Skeletal muscle tissue (tissue), 4 donors: ENCODE measurements around the gene FN3K. TPM values are rescaled to one million over a fixed set of nuclear protein-coding genes. Genes with fewer than 3 reads are reported as not detected.
"Not testable (repeated sequence)": the region's sequence is repeated elsewhere in the genome, so short reads cannot be mapped to it uniquely, and the experiment has no call there.

Experiments
- H3K27ac ChIP-seq: one replicate; pipeline ENCODE4 v1.7.0; 2013; ENCODE audit warnings: mild to moderate bottlenecking, low read depth, low read length, inconsistent platforms
- H3K27me3 ChIP-seq, 3 donors: one replicate each; pipeline ENCODE4 v1.7.0; 2013; ENCODE audit warnings: low read length in 3 of 3; ENCODE audit not compliant: control insufficient read depth in 3 of 3, insufficient read depth in 3 of 3
- H3K36me3 ChIP-seq, 3 donors: one replicate each; pipeline ENCODE4 v1.7.0; 2013; ENCODE audit warnings: low read length in 3 of 3; ENCODE audit not compliant: control insufficient read depth in 3 of 3, insufficient read depth in 3 of 3
- H3K4me1 ChIP-seq, 3 donors: one replicate each; pipeline ENCODE4 v1.7.0; 2013; ENCODE audit warnings: low read length in 3 of 3, mild to moderate bottlenecking in 3 of 3; ENCODE audit not compliant: control insufficient read depth in 3 of 3, insufficient read depth in 3 of 3
- H3K4me3 ChIP-seq, 3 donors: one replicate each; pipeline ENCODE4 v1.7.0; 2013; ENCODE audit warnings: low read length in 3 of 3
- H3K9ac ChIP-seq, 3 donors: one replicate each; pipeline ENCODE4 v1.7.0; 2013; ENCODE audit warnings: low read length in 3 of 3, mild to moderate bottlenecking in 3 of 3, moderate library complexity in 2 of 3, low read depth in 1 of 3
- H3K9me3 ChIP-seq, 3 donors: one replicate each; pipeline ENCODE4 v1.7.0; 2013; ENCODE audit warnings: low read length in 3 of 3; ENCODE audit not compliant: control insufficient read depth in 3 of 3
- total RNA-seq: library from RNA; depleted of rRNA; stranded (reverse); fragments of >200 nt; gene quantifications from one replicate; pipeline ENCODE4 v1.2.3, GENCODE V29; 2014
- donor health status: Osteomylitis.

The FN3K gene
- total RNA-seq, 1 donor from 2014 or later, result 4.7 TPM

DNA sequence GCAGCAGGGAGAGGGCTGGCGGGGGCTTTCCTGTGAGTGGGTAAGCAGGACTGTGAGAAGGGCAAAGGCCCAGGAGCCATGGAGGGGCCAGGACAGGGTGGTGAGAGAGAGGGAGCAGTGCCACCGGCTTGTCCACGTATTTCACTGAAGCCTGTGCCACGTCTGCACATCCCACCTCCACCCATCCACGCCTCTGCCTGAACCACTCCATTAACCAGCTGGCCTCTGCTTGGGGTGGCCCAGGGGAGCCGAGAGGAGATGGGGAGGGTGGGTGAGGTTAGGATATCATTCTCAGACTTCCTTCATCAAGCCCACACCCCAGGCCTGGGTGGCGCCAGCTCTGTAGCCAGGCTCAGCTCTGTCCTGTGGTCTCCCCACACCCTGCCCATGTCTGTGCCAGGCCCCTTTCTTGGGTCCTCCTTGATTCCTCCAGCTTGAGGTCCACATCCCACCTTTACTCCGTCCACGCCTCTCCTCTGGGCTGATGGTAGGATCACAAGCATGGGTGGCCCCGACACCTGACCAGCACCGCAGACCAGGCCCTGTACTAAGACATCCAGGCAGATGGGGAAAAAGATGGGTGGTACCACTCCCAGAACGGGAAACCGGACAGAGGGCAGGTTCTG, 3.2 kb upstream of the FN3K start:
- Histone ChIP-seq H3K27ac (no peak overlapping the region), H3K4me1 (peaks cover 8 to 18% (median 16%) of the 10 kb centered on the region in 3 donors), H3K9me3 (no peaks in the 10 kb centered on the region), H3K4me3 (no peak overlapping the region), H3K27me3 (no peaks in the 10 kb centered on the region), H3K36me3 (peaks cover 4 to 22% (median 10%) of the 10 kb centered on the region in 3 donors), H3K9ac (no peak overlapping the region)

DNA sequence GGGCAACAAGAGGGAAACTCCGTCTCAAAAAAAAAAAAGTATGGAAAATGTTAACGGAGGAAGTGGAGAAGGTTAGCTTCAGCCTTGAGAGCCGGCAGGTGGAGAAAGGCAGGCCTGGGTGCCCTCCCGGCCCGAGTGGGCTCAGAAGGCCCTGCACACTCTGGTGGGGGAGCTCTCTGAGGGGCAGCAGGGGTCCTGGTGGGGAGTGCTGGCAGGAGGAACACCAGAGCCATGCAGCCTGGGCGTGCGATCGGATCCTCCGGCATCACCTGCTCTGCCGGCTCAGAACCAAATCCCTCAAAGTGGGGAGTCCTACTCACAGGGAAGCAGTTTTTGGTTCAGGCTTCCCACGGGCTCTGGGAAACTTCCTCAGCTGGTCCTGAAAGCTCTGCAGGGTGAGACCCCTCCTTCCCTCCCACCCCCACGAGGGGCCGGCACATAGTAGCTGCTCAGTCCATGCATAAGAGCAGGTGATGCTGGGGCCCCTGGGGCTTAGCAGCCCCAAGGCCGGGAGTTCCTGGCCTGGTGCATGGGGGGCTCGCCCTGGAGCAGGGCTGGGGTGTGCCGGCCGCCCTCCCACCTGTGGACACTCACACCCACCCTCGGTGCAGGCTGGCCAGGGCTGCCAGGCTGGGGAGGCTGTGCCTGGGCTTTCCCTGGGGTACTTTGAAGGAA, 1.2 kb downstream of the FN3K start:
- H3K36me3 ChIP-seq, result peaks cover 20 to 32% (median 26%) of the 10 kb centered on the region in 3 donors
- H3K9ac ChIP-seq, result peak overlapping the region; percentile 83 to 93 (median 85)
- H3K9me3 ChIP-seq, result peaks cover 2 to 4% (median 3%) of the 10 kb centered on the region in 3 donors
- no peaks in the 10 kb centered on the region for H3K27me3 ChIP-seq
- H3K4me1 ChIP-seq, result peaks cover 8 to 29% (median 25%) of the 10 kb centered on the region in 3 donors
- H3K4me3 ChIP-seq, result peak overlapping the region; percentile 38 to 83 (median 75)
- H3K27ac ChIP-seq, result peak overlapping the region; percentile 57

DNA sequence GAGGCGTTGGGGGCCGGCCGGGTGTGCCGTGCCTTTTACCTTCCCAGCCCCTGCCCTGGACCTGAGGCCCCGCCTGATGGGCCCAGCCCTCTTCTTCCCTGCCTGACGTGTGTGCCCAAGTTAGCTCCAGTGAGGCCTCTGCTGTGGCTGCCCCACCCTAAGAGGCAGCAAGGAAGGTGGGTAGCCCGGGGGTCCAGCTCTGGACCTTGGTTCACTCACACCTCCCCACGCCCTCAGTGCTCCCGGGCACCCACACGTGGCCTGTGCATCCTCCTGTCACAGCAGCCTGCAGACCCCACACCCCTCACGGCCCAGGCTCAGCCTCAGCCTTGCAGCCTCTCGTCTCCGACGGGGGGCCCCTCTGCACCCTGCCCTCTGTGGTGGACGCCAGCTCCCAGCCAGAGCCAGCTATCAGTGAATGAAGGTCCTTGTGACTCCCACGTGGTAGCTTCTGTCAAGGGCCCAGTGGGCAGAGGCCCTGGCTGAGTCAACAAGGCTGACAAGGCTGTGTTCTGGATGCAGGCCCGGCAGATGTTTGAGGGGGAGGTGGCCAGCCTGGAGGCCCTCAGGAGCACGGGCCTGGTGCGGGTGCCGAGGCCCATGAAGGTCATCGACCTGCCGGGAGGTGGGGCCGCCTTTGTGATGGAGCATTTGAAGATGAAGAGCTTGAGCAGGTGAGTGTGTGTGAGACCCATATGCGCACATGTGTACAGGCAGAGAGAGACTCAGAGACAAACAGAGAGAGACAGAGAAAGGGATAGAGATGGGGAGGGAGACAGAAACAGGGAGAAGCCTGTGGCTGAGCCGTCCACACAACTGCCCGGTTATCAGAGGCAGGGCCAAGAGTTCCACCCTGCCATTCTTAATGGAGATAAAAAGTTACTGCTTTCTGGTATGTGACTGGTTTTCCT, 2.8 kb downstream of the FN3K start:
- H3K9ac ChIP-seq, result peak overlapping the region in 1 of 3 donors; percentile 45
- H3K9me3 ChIP-seq, result peaks cover 2 to 4% (median 3%) of the 10 kb centered on the region in 3 donors
- no peaks in the 10 kb centered on the region for H3K27me3 ChIP-seq
- H3K4me3 ChIP-seq, result no peak overlapping the region
- H3K27ac ChIP-seq, result peak overlapping the region; percentile 44
- peaks cover 8 to 29% (median 25%) of the 10 kb centered on the region in 3 donors for H3K4me1 ChIP-seq
- peaks cover 33 to 40% (median 34%) of the 10 kb centered on the region in 3 donors for H3K36me3 ChIP-seq

DNA sequence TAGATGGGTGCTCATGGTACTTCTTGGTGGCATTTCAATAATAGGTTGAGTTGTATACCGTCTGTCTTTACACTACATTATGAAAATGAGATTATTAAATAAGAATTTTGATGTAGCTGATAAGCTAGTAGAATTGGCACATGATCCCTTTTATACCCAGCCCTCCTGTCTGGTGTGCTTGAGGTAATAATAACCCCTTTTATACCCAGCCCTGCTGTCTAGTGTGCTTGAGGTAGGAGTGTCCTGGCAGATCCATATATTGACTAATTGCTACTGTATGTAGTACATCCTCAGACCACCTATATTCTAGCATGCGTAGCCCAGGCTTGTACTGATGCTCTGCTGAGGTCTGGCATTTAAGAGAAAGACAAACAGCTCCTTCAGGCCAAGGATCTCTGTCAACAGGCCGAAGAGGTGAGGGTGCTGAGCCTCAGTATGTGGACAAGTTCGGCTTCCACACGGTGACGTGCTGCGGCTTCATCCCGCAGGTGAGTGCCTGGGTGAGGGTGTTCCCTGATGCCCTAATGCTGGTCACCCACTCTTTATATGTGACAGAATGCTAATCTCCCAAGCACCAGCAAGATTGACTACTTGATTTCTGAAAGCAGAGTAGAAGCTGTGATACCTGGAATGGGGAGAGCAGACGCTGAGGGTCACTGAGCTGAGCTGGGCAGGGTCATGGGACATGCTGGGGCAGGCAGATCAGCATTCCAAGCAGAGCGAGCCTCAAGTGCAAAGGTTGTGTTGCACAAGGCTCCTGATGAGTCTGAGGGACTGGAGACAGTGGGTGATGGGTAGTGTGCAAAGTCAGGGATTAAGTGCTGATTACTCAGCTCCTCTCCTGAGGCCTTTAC, 5.7 kb downstream of the FN3K start:
- H3K27me3 ChIP-seq, result no peaks in the 10 kb centered on the region
- H3K9me3 ChIP-seq, result peaks cover 2 to 4% (median 3%) of the 10 kb centered on the region in 3 donors
- H3K4me3 ChIP-seq, result no peak overlapping the region
- no peak overlapping the region for H3K27ac ChIP-seq
- H3K9ac ChIP-seq, result no peak overlapping the region
- peaks cover 38 to 42% (median 42%) of the 10 kb centered on the region in 3 donors for H3K36me3 ChIP-seq
- peaks cover 5 to 20% (median 18%) of the 10 kb centered on the region in 3 donors for H3K4me1 ChIP-seq

DNA sequence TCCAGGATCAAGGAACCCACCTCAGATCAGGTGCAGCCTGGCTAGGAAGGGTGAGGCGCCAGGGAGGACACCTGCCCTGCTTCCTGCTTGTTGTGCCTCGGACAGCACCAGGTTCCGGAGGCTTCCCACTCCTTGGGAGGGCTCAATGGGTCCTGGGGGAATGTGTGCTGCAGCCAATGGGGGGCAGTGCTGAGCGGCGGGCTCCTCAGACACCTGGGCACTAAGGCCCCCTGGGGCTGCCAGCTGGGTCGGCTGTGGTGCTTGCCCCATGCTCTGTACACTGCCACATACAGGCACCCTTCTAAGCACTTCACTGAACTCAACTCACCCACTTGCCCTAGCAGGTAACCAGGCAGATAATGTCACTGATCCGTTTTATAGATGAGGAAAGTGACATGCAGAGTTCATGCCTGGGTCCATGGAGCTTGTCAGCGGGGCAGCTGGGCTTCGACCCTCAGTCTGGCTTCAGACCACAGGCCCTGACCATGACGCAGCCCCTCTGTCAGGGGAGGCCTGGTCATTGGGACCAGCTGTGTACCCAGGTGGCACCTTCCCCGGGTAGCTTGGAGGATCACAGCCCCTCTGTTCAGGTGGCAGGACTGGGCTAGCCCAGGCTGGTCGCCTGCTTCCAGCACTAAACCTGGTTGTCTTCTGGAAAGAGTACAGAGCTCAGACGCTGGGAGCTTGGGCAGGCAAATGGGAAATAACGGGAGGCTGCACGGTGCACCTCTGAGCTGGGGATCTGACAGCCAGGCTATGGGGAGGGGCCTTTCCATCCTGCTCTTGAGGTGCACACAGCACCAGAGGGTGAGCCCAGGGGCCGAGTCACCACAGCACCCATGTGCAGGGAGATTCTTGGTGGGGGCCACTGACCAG, 8.2 kb downstream of the FN3K start:
- peaks cover 0 to under 1% (median 0%) of the 10 kb centered on the region in 3 donors for H3K4me1 ChIP-seq
- peaks cover 2 to 4% (median 3%) of the 10 kb centered on the region in 3 donors for H3K9me3 ChIP-seq
- H3K4me3 ChIP-seq, result no peak overlapping the region
- H3K9ac ChIP-seq, result no peak overlapping the region
- peaks cover 36 to 42% (median 37%) of the 10 kb centered on the region in 3 donors for H3K36me3 ChIP-seq
- H3K27me3 ChIP-seq, result no peaks in the 10 kb centered on the region
- H3K27ac ChIP-seq, result no peak overlapping the region

DNA sequence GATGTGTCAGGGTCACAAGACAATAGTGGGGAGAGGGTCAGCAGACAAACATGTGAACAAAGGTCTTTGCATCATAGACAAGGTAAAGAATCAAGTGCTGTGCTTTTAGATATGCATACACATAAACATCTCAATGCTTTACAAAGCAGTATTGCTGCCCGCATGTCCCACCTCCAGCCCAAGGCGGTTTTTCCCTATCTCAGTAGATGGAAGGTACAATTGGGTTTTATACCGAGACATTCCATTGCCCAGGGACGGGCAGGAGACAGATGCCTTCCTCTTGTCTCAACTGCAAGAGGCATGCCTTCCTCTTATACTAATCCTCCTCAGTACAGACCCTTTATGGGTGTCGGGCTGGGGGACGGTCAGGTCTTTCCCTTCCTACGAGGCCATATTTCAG, 9.3 kb downstream of the FN3K start:
- not testable (repeated sequence) for H3K27me3 ChIP-seq, H3K9ac ChIP-seq, H3K9me3 ChIP-seq, H3K27ac ChIP-seq, H3K4me1 ChIP-seq, H3K4me3 ChIP-seq
- peaks cover 34 to 47% (median 35%) of the 10 kb centered on the region in 3 donors for H3K36me3 ChIP-seq

DNA sequence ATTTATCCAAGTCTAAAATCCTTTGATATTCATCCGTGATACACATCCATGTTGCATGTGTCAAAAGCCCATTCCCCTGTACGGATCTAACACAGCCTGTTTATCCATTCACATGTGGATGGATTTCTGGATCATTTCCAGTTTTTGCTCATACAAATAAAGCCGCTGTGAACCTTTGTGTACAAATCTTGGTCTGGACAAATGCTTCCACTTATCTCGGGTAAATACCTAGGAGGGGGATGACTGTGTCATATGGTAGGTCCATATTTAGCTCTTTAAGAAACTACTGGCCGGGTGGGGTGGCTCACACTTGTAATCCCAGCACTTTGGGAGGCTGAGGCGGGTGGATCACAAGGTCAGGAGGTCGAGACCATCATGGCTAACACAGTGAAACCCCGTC, 10.1 kb downstream of the FN3K start:
- peaks cover 2 to 4% (median 3%) of the 10 kb centered on the region in 3 donors for H3K9me3 ChIP-seq
- peaks cover 26 to 39% (median 27%) of the 10 kb centered on the region in 3 donors for H3K36me3 ChIP-seq
- no peak overlapping the region for H3K27ac ChIP-seq
- no peaks in the 10 kb centered on the region for H3K4me1 ChIP-seq
- no peak overlapping the region for H3K9ac ChIP-seq
- no peaks in the 10 kb centered on the region for H3K27me3 ChIP-seq
- H3K4me3 ChIP-seq, result no peak overlapping the region

DNA sequence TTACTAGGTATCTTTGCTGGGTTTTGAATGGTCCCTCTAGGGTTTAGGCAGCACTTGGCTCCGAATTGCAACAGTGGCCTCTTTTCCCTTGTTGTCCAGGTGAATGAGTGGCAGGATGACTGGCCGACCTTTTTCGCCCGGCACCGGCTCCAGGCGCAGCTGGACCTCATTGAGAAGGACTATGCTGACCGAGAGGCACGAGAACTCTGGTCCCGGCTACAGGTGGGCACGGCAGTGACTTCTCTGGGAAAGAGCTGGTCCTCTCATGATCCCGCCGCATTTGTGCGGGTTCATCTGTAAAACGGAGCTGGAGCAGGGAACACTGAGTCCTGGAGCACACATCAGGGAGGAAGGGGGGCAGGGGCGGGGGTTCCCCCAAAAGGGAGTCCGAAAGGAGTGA, 13.3 kb downstream of the FN3K start:
- Histone ChIP-seq H3K4me3 (no peak overlapping the region), H3K36me3 (peaks cover 0 to 8% (median 4%) of the 10 kb centered on the region in 3 donors), H3K27ac (no peak overlapping the region), H3K27me3 (no peaks in the 10 kb centered on the region), H3K9me3 (no peaks in the 10 kb centered on the region), H3K4me1 (peaks cover 9 to 12% (median 9%) of the 10 kb centered on the region in 3 donors), H3K9ac (no peak overlapping the region)
